Stimulated activated CD4-positive, alpha-beta T cell treated with anti-CD3 and anti-CD28 coated beads, Interleukin-4, amount 100 ng/mL, for 4 hours (primary cell): ENCODE measurements around the gene MAN1A2.
"Not testable (repeated sequence)": the region's sequence is repeated elsewhere in the genome, so short reads cannot be mapped to it uniquely, and the experiment has no call there.

Source experiments
- DNase-seq, 2 experiments: peaks; one replicate each; pipeline ENCODE4 v3.0.0-alpha.2; 2020

MAN1A2 gene

DNA sequence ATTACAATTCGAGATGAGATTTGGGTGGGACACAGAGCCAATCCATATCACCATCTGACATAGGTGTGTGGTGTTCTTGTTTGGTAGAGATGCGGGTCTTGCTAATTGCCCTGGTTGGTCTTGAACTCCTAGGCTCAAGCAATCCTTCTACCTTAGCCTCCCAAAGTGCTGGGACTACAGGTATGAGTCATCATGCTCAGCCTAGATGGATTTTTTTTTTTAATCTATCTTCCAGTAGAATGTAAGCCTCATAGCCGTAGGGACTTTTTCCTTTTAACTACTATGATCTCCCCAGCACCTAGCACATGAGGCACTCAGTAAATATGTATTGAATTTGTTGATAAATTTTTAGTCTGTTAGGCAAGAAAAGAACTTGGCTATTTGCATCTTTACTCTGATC lies 144.0 kb downstream of the MAN1A2 start:
- DNase-seq: no peak

DNA sequence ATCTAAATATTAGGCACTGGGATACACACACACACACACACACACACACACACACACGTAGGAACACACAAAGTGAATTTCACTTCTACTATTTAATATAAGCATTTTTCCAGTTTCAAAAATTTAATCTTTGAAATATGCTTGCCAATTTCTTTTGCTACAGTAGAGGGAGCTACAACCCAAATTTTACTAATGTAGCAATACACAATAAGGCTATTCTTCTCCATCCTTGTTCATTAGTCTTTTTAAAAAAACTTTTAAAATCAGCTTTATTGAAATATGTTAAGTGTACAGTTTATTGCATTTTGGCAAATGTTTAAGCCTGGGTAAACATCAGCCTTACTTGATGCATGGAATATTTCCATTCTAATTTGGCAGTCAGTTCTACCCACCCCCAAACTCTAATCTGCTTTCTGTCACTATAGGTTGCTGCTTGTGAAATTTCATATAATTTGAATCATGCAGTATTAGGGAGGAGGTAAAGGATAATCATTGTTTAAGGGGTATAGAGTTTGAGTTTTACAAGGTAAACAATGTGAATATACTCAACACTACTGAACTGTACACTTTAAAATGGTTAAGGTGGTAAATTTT lies 145.6 kb downstream of the MAN1A2 start:
- no peak for DNase-seq

DNA sequence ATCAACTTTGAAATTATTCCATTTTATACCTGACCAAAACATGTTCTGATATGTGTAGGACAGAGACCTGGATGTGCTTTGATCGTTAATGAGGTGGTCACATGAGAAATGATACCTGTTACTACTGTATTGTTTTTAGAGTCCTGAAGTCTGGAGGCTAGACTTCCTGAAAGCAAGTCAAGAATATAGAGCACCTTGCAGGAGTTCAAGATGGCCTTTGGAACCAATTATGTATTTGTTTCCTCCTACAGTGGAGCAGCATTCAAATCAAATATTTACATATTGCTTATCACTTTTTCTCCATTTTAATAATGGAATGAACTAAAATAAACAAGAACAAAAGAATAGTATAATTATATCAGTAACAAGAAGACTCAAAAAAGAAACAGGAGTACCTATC lies 155.9 kb downstream of the MAN1A2 start:
- no peak for DNase-seq

DNA sequence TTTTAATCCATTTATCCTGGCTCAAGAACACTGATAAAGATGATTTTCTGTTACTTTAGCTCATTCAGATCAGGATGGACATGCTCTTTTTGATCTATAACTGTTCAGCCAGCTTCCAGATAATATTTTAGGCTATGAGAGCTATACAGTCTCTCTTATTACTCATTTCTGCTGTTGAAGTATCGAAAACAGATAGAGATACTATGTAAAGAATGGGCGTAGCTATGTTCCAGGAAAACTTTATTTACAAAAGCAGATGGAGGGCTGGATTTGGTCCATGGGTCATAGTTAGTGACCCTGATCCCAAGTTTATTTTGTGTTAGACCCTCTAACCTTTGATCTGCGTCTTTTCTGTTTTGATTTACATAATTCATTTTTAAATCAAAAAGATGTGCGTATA lies 159.8 kb downstream of the MAN1A2 start:
- DNase-seq: no peak

DNA sequence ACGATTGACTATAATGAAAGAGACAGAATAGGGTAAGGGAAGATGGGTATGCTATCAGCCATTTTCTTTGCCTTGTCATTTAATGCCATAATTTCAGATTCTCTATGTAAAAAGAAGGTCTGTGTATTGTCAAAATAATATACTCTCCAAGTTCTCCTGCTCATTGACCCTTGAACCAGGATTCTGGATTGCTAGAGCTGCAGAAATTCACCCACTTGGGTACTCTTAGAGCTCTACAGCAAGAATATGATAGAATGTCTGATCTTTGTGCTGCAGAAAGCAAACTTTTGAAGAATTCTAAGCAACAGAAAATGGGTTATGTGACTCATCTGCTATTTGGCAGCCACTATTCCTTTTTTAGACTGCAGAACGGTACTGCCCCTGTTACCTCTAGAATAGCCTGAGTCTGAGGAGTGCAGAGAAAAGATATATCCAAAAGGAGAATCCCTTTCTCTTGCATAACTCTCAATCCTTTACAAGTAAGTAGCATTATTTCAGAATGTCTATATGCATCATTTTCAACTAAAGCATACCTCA lies 160.4 kb downstream of the MAN1A2 start:
- no peak for DNase-seq

DNA sequence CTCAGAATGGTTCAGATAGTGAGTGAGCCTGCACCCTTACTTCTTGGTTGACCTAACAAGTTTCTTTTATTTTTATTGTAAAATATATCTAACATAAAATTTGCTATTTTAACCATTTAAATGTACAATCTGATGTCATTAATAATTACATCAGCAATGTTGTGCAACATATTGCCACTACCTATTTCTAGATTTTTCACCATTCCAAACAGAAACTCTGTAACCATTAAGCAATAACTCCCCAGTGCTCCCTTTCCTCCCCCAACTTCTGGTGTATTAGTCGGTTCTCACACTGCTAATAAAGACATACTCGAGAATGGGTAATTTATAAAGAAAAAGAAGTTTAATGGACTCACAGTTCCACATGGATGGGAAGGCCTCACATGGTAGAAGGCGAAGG lies 162.4 kb downstream of the MAN1A2 start:
- DNase-seq: no peak

DNA sequence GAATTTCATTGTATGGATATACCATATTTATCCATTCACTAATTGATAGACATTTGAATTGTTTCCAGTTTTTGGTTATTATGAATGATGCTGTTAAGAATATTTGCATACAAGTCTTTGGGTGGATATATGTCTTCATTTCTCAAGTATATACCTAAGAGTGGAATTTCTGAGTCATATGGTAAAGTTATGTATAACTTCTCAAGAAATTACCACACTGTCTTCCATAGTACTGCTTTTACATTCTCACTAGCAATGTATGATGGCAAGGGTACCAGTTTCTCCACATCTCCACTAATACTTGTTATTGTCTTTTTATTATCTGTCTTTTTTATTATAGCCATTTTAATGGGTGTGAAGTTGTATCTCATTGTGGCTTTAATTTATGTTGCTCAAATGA lies 164.0 kb downstream of the MAN1A2 start:
- DNase-seq: no peak

DNA sequence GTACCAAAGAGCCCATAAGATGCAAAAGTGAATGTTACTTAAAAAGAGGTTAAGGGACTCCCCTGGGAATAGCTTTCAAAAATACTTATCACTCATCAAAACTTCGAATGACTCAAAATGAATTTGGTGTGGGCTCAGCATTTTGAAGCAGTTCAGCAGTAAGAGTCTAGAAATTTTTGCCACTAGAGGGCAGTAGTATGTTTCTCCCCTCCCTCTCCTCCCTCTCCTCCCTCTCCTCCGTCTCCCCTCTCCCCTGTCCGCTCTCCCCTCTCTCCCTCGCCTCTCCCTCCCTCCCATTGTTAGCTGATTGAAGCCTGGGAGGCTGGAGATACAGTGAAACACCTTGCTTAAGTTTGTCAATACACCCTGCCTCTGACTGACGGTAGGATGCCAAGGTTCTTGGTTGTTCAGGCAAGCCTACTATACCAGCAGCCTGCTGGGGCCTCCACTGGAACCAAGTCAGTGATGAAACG lies 167.8 kb downstream of the MAN1A2 start:
- DNase-seq: peak; percentile 10 to 15

DNA sequence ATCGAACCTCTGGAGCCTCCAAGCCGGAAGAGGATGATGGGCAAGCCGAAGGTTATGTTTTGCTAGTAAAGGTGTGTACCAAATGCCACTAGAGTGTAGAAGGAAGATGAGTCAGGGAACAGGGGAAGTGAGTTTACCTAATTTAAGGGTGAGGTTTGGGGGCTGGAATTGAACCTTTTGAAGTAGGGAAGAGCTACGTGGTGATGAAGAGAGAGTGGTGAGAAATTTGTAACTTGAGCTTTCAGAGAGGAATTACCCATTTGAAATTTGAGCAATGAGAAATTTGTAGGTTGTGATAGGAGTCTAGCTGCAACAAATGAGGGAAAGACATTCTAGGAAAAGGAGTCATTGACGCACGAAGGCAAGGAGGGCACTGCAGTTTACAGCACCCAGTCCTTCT lies 168.6 kb downstream of the MAN1A2 start:
- no peak for DNase-seq

DNA sequence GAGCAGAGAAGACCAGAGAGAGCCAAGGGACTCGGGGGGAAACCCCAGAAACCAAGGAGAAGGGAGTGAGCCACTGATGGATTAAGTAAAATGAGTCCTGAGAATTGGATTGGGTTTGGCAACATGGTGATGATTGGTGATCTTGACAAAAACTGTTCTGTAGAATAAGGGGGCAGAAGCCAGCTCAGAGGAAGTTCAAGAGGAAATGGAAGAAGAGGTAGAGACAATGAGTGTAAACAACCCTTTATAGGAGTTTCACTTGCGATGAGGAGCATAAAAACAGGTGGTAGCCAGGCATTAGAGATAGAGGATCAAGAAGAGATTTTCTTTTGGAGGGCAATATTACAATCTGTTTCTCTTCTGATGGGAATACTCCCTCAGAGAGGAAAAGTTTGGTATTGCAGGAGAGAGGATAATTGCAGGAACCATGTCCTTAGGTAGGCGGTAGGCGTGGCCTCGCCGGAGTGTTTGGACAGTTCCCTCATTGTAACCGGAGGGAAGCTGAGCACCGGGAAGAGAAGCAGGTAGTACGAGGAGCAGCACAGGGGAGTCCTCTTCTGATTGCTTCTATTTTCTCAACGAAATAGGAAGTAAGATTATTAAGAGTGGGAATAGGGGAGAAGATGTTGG lies 170.2 kb downstream of the MAN1A2 start:
- no peak for DNase-seq

DNA sequence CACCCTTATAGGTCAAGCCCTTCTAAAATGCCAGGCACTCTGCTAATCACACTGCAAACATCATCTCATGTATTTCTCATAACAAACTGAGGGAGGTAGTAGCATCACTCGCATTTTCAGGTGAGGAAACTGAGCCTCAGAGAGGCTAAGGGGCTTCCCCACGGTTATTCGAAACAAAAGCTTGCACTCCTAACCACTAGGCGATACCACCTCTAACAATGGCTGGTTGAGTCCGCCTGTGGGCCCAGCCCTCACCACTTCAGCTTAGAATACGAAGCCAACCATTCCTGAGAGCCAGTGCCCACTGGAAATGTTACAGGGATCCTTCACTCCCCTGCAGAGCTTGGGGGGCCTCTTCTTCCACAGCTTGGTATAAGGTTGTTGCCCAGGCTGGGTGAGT lies 173.3 kb downstream of the MAN1A2 start:
- DNase-seq: no peak

DNA sequence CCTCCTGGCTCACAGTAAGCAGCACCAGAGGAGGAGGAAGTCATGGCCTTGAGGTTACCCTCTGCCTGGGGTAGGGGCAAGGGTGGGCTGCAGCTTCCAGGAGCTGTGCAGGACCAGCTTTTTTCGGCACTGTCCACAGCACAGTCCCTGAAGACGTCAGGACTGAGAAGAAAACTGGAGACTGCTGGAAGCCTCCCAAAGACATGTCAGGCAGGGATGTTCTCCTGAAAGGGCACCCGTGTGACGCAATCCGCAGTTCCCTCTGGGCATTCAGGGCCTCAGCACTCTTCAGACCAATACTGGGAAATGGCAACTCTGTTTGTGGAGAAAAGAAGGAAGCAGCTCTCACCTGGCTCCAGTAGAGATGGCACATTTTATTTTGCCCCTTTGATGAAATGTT lies 173.8 kb downstream of the MAN1A2 start:
- no peak for DNase-seq

DNA sequence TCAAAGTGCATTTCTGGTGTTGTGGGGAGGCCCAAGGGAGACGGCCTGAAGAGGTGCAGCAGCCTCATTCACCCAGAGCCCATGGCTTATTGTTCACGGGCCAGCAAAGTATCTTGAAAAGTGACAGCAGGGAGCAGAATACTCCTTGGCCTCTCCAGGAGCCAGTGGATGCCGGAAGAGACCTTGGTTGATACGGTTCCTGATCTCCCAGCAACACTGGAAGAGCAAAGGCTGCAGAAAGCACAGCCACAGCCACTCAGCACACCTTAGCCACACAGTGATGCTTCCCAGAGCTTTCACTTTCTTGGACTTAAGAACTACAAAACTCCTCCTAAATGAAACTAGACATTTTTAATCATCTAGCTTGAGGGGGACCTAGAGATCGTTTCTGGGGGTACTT lies 174.3 kb downstream of the MAN1A2 start:
- no peak for DNase-seq

DNA sequence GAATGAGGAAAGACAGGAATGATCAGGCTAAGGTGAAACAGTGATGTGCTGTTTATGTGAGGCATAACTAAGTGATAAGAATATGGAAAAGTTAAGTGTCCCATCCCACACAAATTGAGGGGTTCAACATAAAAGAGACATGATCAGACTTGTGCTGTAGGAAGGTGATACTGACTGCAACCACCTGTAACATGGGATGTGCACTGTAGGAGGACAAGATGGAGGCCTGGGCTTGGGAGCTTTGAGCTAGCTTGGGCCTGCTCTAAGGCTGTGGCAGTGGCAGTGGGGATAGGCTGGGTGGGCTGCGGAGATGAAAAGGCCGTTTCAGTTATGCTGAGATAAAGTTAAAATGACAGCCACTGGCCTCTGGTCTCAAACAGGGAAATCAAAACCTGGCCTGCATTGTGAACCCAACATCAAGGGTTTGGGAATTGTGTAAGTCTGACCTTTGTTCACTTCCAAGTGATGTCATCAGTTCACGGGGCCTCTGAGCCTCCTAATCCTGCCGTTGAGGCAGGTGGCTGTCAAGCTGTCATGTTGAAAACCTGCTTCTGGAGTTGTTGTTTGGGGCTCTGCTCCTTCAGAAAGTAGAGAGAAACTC lies 177.4 kb downstream of the MAN1A2 start:
- DNase-seq: no peak

DNA sequence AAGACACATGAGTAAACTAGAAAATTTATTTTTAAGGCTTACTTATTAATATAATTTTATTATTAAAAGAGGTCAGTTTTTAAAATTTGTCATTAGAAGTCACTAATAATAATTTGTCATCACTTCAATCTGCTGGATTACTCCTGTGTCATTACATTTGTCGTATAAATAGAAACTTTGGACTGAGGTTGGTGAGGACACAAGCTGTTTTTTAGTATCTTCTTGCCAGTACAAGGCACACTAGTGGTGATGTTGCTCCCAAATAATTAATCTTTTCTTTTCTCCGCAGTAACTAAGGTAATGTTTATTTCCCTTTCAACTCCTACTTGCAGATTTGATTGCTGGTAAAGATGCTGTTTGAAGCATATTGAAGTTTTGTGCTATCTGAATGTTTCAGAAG lies 179.2 kb downstream of the MAN1A2 start:
- DNase-seq: no peak

DNA sequence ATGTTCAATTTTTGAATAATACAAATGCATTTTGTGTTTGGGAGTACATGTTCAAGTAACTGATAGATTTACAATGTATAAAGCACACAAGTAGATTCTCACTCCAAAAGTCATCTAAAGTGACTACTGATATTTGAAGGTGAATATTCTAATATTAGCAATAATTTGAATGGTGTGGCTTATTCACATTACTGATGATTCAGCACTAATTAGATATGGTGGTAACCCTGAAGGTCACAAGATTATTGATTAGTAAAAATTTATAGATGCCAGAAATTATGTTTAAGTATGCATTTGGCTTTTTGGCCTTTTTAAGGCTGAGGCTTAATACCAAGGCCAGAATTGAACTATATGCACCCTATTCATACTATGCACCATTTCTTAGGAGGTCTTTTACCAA lies 186.2 kb downstream of the MAN1A2 start:
- no peak for DNase-seq

DNA sequence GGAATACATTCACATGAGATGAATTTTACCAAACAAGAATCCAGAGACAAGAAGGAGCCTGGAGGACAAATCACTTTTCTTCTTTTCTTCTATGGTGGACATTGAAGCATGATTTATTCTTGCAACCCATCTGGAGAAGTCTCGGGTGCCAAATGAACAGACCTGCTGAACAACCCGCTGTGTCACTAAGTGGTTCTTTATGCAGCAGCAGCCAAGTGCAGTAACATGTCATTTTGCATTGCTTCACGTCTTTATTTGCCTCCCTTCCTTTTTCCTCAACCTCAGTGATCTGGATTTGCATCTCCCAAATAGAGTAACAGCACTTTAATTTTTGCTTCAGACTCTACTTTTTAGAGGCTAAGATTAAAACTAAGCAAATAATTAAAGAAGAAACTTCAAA lies 188.6 kb downstream of the MAN1A2 start:
- no peak for DNase-seq

DNA sequence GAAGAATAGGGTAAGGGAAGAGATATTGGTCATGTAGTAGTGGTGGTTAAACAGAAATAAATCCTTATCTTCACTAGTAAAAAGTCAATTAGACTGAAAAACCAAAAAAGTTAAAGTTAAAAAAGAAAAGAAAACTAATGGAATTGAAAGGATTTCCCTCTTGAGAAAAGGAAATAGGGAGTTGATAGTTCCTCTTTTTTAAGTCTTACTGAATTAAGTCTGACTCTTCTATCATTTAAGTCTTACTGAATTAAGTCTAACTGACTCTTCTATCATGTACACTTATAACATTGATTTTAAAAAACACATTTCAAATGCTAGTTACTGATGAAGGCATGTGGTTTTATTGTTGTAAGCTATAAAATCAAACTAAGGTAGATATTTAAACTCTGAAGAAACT lies 189.1 kb downstream of the MAN1A2 start:
- no peak for DNase-seq

DNA sequence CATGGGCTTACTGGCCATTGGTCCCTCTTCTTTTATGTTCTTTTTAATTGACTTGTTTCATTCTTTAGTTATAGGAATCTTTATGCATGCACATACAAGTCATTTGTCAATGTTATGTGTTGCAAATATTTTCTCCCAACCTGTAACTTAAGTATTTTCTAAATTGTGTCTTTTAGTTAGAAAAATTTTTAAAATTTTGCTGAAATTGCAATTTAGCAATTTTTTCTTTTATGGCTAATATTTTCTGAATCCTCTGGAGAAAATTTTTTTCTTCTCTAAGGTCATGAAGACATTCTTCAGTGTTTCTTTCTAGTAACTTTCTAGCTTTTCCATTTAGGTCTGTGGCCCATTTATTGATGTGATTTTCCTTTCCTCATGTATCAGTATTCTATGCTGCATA lies 189.7 kb downstream of the MAN1A2 start:
- no peak for DNase-seq

DNA sequence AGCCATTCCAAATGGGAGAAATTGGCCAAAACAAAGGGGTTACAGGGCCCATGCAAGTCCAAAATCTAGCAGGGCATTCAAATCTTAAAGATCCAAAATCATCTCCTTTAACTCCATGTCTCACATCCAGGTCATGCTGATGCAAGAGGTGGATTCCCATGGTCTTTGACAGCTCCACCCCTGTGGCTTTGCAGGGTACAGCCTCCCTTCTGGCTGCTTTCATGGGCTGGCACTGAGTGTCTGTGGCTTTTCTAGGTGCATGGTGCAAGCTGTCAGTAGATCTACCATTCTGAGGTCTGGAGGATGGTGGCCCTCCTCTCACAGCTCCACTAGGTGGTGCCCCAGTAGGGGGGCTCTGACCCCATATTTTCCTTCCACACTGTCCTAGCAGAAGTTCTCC lies 191.2 kb downstream of the MAN1A2 start:
- not testable (repeated sequence) for DNase-seq

DNA sequence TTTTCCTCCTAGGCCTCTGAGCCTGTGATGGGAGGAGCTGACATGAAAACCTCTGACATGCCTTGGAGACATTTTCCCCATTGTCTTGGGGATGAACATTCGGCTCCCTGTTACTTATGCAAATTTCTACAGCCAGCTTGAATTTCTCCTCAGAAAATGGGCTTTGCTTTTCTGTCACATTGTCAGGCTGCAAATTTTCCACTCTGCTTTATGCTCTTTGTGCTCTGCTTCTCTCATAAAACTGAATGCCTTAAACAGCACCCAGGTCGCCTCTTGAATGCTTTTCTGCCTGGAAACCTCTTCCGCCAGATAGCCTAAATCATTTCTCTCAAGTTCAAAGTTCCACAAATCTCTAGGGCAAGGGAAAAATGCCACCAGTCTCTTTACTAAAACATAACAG lies 191.9 kb downstream of the MAN1A2 start:
- DNase-seq: no peak

DNA sequence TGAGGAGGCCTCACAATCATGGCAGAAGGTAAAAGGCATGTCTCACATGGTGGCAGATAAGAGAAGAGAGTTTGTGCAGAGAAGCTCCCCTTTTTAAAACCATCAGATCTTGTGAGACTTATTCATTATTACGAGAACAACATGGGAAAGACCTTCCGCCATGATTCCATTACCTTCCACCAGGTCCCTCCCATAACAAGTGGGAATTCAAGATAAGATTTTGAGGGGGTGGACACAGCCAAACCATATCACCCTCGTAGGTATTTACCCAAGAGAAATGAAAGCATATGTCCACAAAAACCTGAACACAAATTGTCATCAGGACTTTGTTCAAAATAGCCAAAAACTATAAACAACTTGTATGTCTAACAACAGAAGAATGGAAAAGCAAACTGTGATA lies 192.7 kb downstream of the MAN1A2 start:
- DNase-seq: no peak

DNA sequence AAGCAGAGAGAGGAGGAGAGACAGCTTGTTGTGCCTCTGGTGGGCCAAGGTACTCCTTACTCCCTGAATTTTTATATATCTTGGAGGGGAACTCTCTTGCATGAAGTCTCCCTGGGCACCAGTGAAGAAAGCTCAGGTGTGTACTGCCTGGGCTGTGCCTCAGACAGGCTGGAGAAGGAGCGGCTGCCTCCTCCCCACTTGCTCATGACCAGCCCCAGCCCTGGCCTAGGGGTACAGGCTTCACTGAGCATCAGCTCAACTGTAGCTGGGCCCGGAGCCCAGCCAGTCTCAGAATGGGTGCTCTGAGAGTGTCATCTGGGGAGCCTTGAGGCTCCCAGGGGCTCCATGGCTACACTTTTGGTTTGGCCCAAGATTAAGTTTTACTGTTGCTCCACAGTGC lies 193.8 kb downstream of the MAN1A2 start:
- DNase-seq: no peak

DNA sequence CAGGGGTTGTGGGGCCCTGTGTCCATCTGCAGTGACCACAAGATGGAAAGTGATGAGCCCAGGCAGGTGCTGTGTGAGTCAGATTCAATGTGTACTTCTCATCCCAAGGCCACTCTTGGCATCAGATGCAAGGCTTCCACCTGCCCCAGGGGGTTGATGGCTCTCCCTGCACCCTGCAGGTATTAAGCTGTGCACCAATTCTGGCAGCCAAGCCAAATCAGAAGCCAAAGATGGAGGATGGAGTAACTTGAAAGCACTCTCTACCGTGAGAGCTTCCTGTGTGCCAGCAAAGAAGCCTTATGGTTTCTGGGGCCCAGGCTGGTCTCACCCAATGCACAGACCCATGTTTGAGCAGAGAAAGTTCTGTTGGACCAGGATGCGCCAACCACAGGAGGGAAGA lies 194.3 kb downstream of the MAN1A2 start:
- DNase-seq: no peak
